Osteocyte (in vitro differentiated cells): ENCODE measurements around the gene C1orf87. TPM values are rescaled to one million over a fixed set of nuclear protein-coding genes. Genes with fewer than 3 reads are reported as not detected.
A peak's percentile ranks its signal among the peaks of the same experiment; 100 is the strongest.

Experiments
- DNase-seq: peaks from one replicate; pipeline ENCODE4 v3.0.0; 2021; ENCODE audit warnings: mixed read lengths; ENCODE audit not compliant: unreplicated experiment; ENCODE audit errors: extremely low spot score
- H3K27ac Mint-ChIP-seq: one replicate; pipeline ENCODE4 v1.8.0; 2021; ENCODE audit warnings: mild to moderate bottlenecking, mixed read lengths; ENCODE audit not compliant: unreplicated experiment
- H3K27me3 Mint-ChIP-seq: one replicate; pipeline ENCODE4 v1.8.0; 2021; ENCODE audit warnings: mixed read lengths; ENCODE audit not compliant: unreplicated experiment
- H3K36me3 Mint-ChIP-seq: one replicate; pipeline ENCODE4 v1.8.0; 2021; ENCODE audit warnings: mixed read lengths; ENCODE audit not compliant: unreplicated experiment
- H3K4me1 Mint-ChIP-seq: one replicate; pipeline ENCODE4 v1.8.0; 2021; ENCODE audit warnings: mixed read lengths; ENCODE audit not compliant: unreplicated experiment
- H3K4me3 Mint-ChIP-seq: one replicate; pipeline ENCODE4 v1.8.0; 2021; ENCODE audit warnings: mild to moderate bottlenecking, moderate library complexity, mixed read lengths; ENCODE audit not compliant: unreplicated experiment
- H3K9me3 Mint-ChIP-seq: one replicate; pipeline ENCODE4 v1.8.0; 2021; ENCODE audit warnings: mixed read lengths; ENCODE audit not compliant: unreplicated experiment
- total RNA-seq: library from RNA; stranded (reverse); gene quantifications from 2 replicates; pipeline ENCODE4 v1.2.1, GENCODE V29; 2021
- TF ChIP-seq, protein P1 (sequence below): fragments of 200-600 bp; sonication (generic); IDR thresholded peaks from 2 replicates; pipeline ENCODE4 v1.5.0; 2021; ENCODE audit warnings: antibody characterized with exemption, mild to moderate bottlenecking, moderate library complexity

Gene C1orf87
- total RNA-seq, 1 donor from 2014 or later: 0.94 TPM

DNA sequence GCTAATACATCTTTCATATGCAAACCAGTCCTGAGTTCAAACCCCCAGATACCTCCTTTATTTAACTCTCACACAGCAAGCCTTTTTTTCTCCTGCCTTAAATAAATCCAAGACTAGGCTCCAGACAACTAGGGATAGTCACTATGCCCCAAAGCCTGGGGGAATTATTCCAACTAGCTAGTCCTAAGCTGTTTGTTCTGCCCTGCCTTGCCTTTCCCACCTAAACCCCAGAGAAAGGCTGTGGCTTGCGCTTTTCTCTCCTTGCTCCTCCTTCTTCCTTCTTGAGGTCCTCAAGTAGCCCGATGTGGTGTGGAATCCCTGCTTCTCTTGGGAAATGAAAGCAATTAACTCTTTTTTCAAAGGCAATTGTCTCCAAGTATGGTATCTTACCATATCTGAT lies 31.8 kb downstream of the C1orf87 start:
- Mint-ChIP-seq H3K27me3 (no peaks in the 10 kb centered on the region), H3K4me3 (no peak overlapping the region)

DNA sequence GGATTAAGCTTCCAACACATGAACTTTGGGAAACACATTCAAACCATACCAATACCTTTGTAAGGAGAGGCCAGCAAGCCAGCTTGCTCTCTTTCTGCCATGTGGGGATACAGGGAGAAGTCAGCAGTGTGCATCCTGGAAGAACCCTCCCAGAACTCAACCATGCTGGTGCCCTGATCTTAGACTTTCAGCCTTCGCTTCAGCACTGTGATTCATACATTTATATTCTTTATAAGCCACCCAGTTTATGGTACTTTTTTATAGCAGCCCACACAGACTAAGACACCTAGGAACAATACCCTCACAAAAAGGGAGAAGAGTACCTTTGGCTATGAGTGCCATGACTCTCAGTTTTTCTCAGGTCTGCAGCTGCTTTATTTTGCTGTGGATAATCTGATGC lies 35.9 kb downstream of the C1orf87 start:
- Mint-ChIP-seq H3K27me3 (no peaks in the 10 kb centered on the region), H3K9me3 (peaks cover 3% of the 10 kb centered on the region), H3K36me3 (no peaks in the 10 kb centered on the region), H3K4me3 (no peak overlapping the region), H3K4me1 (peaks cover 21% of the 10 kb centered on the region), H3K27ac (no peak overlapping the region)
- DNase-seq: no peak
- TF ChIP-seq, protein P1, sequence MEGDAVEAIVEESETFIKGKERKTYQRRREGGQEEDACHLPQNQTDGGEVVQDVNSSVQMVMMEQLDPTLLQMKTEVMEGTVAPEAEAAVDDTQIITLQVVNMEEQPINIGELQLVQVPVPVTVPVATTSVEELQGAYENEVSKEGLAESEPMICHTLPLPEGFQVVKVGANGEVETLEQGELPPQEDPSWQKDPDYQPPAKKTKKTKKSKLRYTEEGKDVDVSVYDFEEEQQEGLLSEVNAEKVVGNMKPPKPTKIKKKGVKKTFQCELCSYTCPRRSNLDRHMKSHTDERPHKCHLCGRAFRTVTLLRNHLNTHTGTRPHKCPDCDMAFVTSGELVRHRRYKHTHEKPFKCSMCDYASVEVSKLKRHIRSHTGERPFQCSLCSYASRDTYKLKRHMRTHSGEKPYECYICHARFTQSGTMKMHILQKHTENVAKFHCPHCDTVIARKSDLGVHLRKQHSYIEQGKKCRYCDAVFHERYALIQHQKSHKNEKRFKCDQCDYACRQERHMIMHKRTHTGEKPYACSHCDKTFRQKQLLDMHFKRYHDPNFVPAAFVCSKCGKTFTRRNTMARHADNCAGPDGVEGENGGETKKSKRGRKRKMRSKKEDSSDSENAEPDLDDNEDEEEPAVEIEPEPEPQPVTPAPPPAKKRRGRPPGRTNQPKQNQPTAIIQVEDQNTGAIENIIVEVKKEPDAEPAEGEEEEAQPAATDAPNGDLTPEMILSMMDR: no peak

More for the DNA sequence above, 31.8 kb downstream of the C1orf87 start:
- TF ChIP-seq, protein P1: no peak
- no peak for DNase-seq
- Mint-ChIP-seq H3K4me1 (peaks cover under 1% of the 10 kb centered on the region), H3K27ac (no peak overlapping the region), H3K36me3 (no peaks in the 10 kb centered on the region), H3K9me3 (peaks cover 3% of the 10 kb centered on the region)

DNA sequence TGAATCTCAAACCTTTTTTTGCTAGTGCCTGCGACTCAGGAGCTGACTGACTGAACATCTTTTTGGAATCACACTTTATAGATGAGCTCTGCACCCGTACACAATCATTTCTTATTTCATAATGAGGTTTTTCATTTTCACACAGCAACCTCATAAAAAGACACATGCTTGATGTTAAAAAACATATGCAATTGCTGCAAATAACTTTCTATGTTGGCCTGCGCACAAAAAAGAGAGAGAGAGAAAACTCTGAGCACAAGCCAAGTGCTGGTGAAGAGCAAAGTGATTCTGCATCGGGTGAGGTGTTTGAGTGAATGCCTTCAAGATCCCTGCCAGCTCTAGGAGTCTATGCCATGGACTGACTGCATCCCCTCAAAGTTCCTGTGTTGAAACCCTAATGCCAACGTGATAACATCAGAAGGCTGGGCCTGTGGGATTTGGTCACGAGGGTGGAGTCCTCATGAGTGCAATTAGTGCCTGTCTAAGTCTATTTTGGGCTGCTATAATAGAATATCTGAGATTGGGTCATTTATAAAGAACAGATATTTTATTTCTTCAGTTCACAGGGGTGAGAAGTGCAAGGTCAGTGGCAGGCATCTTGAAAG lies 36.6 kb downstream of the C1orf87 start:
- H3K9me3 Mint-ChIP-seq: peaks cover 3% of the 10 kb centered on the region
- peaks cover 21% of the 10 kb centered on the region for H3K4me1 Mint-ChIP-seq
- H3K4me3 Mint-ChIP-seq: no peak overlapping the region
- TF ChIP-seq, protein P1: no peak
- H3K27me3 Mint-ChIP-seq: no peaks in the 10 kb centered on the region
- DNase-seq: no peak
- H3K36me3 Mint-ChIP-seq: no peaks in the 10 kb centered on the region
- H3K27ac Mint-ChIP-seq: no peak overlapping the region

DNA sequence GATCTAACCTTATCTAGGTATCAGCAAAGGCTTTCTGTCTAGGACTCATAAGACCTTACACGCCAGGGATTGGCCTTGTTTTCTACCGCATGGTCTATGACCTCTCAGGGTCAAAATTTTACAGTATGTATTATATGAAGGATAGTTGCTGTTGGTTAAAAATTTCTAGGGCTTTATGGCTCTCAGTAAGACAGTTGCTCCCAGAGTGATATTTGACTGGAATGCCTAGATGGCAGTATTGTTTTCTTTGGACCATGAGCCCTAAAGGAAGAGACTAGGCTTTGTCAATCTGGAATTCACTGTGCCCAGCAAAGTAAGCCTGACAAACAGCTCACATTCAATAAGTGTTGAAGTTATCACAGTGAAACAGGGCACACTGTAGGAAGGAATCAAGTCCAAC lies 37.6 kb downstream of the C1orf87 start:
- no peak for DNase-seq
- Mint-ChIP-seq H3K9me3 (peaks cover 3% of the 10 kb centered on the region), H3K4me3 (no peak overlapping the region), H3K27me3 (no peaks in the 10 kb centered on the region), H3K4me1 (peaks cover 27% of the 10 kb centered on the region), H3K36me3 (no peaks in the 10 kb centered on the region), H3K27ac (no peak overlapping the region)
- TF ChIP-seq, protein P1: peak; percentile 29

DNA sequence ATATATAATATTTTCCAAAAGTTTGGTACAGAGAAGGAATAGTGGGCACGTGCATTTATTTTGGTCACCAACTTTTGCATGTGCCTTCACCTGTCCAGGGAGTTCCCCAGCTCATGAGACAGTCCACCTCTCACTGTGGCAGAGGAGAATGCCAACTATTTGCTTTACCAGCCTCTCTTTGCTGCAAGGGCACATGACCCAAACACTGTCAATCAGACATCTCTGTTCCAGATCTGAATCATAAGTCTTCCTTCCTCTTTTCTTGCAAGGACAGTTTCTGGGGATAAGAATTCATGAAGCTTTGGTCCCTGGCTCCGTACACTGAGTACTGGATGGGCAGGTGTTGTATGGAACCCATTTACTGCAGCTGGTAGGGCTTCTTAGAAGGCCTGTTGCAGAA lies 38.6 kb downstream of the C1orf87 start:
- no peak for DNase-seq
- Mint-ChIP-seq H3K36me3 (no peaks in the 10 kb centered on the region), H3K4me1 (peaks cover 29% of the 10 kb centered on the region), H3K27me3 (no peaks in the 10 kb centered on the region), H3K4me3 (no peak overlapping the region), H3K27ac (no peak overlapping the region), H3K9me3 (no peaks in the 10 kb centered on the region)
- TF ChIP-seq, protein P1: no peak
